GM18505 (cell line): ENCODE results near the gene PARL.

ENCODE experiments used
- ATAC-seq: cut with Tn5 transposase; IDR thresholded peaks from one replicate; pipeline ENCODE4 v1.9.1; 2021; ENCODE audit not compliant: unreplicated experiment
- POLR2A ChIP-seq: IDR thresholded peaks from 4 replicates; pipeline ENCODE4 v1.6.1; 2011; ENCODE audit warnings: borderline replicate concordance; ENCODE audit not compliant: insufficient read depth, insufficient read length; ENCODE audit errors: extremely low read depth

PARL gene

DNA sequence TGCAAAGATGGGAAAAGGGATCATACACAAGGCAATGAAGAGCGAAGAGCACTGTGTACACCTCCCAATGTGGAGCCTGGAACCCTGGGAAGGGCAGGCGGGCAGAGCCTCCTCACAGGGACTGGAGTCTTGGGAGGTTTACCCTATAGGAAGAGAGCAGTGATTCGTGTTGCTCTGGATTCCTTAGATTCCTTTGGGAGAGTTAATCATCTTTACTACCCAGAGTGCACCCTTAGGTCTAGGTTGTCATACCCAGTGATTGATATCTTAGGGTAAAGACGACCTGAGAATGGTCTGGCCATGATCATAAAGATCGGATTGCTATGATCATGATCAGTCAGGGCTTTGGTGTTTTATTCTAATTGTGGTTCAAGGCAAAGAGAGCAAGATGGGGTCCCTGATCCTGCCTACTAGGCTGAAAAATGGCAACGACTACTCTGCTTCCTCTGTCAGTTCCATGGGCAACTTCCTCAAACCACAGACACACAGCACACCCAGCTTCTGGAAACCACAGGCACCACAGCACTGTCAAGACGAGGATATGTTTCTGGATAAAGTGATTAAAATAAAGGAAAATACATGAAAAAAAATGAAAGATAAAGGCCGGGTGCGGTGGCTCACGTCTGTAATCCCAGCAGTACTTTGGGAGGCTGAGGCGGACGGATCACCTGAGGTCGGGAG, 38.9 kb downstream of the PARL start:
- TF ChIP-seq POLR2A, result no peak
- ATAC-seq, result no peak

DNA sequence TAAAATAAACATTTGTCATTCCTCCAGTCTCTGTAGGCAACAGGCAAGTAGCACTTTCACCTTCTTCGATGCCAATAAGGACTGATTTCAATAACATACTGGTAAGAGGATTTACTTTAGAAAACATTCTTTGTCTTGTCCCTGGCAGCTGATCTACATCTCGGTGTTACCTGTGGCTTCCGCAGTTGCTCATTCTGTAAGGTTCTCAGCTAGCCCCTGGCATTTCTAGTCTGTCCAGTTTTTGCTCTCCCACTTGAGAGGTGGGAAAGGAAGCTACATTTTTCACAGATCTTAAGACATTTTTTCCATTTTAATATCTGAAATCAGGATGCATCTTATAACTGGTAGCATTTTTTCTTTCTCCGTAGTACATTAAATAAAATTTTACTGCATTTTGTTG, 39.6 kb downstream of the PARL start:
- TF ChIP-seq POLR2A, result no peak
- ATAC-seq, result no peak

DNA sequence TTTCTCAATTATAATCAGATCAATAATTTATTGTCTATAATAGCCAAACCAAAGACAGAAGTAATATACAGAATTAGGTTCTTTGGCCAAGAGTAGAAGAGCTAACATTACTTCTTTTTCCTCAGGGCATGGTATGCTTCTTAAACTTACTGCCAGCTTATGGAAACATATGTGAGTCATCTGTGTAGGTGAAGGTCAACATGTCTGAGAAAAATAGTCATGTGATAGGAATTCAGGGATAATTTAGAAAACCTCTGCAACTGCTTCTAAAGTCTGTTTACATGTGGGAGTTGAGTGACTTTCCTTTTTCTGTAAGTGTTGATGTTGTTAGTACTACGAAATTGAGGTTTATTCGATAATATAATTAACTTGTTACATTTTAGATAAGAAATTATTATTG, 40.1 kb downstream of the PARL start:
- no peak for TF ChIP-seq POLR2A
- no peak for ATAC-seq

DNA sequence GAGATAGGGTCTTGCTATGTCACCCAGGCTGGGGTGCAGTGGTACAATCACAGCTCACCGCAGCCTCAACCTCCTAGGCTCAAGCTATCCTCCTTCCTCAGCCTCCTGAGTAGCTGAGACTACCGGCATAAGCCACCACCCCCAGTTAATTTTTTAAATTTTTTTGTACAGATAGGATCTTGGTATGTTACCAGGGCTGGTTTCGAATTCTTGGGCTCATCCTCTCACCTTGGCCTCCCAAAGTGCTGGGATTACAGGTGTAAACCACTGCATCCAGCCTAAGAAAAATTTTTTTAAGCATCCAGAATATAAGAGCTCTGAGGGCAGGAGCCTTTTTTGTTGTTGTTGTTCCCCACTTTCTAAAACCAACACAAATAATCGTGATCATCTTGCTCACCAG, 44.9 kb downstream of the PARL start:
- TF ChIP-seq POLR2A, result no peak
- ATAC-seq, result no peak

DNA sequence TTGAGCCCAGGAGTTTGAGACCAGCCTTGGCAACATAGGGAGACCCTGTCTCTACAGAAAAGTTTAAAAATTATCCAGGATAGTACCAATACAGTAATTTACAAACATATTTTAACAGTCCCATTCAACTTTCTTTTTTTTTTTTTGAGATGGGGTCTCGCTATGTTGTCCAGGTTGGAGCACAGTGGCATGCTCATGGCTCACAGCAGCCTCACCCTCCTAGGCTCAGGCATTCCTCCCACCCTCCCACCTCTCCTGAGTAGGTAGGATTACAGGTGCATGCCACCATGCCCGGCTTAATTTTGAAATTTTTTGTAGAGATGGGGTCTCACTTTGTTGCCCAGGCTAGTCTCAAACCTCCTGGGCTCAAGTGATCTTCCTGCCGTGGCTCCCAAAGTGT, 46.8 kb downstream of the PARL start:
- TF ChIP-seq POLR2A, result no peak
- ATAC-seq, result no peak

DNA sequence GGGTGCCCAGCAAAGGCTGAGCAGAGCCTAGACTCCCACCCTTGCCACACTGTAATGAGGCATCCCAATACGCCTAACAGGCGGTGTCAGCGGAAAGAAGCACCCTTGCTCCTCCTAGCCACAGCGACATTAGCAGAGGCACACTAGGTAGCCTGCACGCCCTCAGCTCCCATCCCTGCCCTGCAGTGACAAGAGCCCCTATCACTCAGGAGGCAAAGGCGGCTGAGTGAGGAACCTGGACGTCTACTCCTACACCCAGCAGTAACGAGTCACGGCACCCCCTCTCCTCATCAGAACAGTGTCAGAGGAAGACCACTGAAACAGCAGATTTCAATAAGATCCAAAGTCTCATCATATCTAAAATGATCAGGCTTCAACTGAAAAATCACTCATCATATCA, 47.3 kb downstream of the PARL start:
- no peak for ATAC-seq
- no peak for TF ChIP-seq POLR2A

DNA sequence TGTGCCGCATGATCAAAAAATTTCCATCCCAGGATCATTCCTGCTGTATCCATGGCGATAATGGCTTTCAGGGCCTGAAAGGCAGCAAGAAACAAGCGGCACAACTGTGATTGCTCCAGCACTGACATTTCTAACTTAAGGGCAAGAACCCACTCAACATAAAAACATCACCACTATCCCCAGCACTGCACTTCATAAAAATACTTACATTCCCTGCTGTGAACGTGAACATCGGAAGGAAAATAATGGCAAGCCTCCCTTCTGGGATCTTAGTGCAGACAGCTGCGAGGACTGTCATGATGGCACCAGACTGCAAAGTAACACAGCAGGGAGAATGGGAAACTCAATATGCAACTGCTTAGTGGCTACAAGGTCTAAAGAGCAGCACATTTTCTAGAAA, 51.2 kb downstream of the PARL start:
- no peak for ATAC-seq
- TF ChIP-seq POLR2A, result no peak

DNA sequence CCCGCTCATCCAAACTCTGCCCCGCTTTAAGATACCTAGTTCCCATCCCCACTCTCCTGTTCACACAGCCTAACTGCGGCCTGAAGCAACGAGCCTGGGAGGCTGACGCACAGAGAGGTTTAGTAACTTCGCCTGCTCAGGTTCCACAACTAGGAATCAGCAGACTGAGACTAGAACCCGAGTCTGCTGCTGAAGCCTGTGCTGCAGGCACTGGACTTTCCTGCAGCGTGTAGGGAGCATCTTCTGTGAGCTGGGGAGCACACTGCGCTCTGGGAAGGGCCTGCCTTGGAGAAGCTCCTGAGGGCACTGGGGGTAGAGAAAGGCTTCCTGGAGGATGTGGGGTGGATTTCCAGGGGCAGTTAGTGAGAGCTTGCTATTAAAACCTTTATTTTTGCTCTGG, 54.5 kb downstream of the PARL start:
- TF ChIP-seq POLR2A, result no peak

DNA sequence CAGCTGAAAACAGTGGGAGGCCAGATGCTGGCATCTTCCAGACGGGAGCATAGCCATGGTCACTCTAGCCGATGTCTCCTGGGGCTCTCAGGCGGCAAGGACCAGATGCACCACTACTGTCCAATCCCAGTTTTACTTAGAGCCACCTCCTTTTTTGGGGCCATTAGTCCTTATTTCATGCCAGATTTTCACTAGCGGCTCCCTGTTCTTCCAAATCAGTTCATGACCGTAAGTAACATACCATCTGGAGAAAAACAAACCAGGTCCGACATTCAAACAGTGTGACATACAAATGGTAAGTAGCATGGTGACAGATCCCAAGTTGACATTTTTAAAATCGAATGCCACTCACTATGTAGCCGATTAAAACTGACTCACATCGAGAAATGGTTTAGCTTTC, 55.2 kb downstream of the PARL start:
- ATAC-seq, result no peak
- no peak for TF ChIP-seq POLR2A

More for the DNA sequence above, 54.5 kb downstream of the PARL start:
- ATAC-seq, result no peak

DNA sequence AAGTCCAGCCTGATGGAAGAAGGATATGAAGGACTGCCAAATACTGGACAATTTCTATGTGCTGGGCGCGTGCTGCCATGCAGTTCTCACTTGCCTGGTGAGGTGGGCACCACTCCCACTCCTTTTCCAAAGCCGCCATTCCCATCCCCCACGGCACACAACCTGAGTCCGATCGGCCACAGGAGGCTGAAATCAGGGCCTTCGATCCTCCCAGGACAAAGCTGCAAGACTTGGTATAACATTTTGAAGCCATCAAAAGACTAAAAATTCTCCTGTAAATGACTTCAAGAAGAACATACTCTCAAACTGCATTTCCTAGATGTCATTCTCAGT, 56.2 kb downstream of the PARL start:
- TF ChIP-seq POLR2A, result no peak
- no peak for ATAC-seq

DNA sequence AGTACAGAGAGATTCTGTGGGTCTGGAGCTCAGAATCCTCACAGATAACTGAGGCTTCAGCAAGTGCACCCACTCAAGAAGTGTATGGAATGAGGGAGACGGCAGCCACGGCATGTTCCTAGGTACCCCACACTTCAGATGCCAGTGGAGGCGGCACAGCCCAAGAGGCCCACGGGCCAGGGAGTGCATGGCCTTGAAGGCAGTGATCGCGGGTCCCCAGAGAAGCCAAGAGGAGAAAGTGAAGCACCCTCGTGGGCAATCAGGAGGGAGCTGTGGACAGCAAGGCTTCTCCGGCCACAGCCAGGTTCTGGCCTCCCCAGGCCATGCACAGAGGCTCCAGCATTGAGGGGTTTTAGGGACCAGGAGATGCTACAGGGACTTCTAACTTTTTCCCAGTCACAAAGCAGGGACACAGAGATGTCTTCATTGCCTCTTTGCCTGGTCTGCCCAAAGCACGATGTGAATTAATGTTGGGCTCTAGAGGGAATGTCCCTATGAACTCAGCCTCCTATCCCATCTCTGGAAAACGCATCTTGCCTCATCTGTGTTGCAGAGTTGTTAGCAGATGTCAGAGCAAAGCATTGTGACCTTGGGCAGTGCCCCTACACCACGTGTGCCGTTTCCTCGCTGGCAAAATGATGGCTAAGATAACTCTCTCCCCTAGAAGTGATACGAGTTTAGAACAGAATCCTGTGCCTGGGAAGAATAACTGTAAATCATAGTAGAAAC, 56.7 kb downstream of the PARL start:
- no peak for TF ChIP-seq POLR2A
- ATAC-seq, result no peak

DNA sequence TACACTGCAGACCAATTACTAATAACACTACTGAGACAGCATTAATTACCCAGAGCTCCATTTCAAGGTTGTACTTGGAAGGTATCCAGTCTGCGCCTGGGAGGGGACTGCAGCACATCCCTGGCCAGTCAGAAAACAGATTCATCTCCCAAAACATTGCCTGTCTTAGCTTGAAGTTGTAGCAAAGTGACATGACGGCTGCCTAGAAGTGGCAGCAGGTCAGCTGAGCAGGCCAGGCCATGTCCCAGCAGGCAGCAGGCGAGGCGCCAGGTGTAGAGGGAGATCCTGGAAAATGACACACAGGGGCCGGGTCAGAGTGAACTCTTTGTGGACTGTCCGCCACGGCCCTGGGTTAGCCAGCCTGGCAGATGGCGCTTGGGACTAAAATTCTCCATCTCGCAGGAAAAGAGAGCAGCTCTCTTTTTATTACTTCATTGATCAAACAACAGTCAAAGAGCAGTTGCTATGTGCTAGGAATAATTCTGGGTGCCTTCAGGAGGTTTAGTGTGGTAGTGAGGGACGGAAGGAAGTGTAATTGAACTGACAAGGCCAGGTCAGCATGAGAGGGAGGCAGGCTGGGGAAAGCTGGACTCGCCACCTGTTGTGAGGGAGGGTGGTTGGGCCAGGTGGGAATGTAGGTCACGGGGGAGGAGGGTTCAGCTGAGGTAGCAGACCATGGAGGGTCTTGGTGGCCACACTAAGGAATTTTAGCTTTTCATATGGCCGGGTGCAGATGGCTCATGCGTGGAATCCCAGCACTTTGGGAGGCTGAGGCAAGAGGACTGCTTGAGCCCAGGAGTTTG, 58.0 kb downstream of the PARL start:
- ATAC-seq, result no peak
- TF ChIP-seq POLR2A, result no peak

DNA sequence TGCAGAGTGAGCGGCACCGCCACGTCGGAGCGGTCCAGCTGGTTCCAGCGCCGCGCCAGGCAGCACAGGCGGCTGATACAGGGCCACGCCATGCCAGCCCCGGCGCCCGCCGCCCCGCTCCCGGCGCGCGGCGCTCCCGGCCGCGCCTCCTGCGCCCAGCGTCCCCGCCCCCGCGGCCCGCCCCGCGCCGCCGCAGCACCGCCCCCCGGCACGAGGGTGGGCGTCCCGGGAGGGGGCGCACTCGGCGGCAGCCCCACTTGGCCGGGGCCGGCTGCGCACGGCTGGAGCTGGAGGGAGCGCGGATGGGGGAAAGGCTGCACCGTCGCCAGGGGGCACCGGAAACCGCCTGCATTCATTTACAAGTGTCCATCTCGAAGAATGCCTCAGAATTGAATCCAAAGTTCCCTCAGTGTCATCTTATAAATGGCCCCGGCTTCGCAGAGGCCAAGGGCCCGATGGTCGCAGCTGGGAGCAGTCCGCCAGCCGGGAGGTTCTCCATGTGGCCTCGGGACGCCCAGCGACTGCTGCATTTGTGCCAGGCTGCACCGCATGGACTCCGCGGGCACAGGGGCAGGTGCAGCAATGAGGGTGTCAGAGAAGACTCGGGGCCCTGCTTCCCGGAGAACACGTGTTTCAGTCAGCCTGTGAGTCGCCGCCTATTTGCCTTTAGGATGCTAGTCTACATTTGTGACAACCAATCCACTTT, 59.1 kb downstream of the PARL start, which contains the start of gene MAP6D1:
TSS of gene MAP6D1 (minus strand) at position 122 of the 706 bp plus-strand sequence. CDS start at position 92, 30 bp downstream.
- peak; percentile 43 for ATAC-seq
- no peak for TF ChIP-seq POLR2A
